HG03342 (cell line): ENCODE data around the gene EPHA3.

Experiments used
- ATAC-seq: cut with Tn5 transposase; IDR thresholded peaks from one replicate; pipeline ENCODE4 v1.9.1; 2021; ENCODE audit warnings: mild to moderate bottlenecking, moderate library complexity; ENCODE audit not compliant: unreplicated experiment

Gene EPHA3

DNA sequence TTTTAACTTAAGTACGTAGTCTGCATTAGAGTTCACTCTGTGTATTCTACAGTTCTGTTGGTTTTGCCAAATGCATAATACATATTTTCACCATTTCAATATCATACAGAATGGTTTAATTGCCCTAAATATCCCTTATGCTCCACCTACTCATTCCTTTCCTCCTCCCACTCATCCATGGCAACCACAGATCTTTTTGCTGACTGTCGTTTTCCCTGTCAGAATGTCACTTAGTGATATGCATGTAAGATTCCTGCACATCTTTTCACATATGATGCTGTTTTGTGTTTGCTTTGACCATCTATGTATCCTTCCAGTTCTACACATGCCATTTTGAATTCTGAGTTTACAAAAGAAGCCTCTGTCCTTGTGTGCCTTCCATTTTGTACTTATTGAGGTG, 36.7 kb downstream of the EPHA3 start:
- no peak for ATAC-seq

DNA sequence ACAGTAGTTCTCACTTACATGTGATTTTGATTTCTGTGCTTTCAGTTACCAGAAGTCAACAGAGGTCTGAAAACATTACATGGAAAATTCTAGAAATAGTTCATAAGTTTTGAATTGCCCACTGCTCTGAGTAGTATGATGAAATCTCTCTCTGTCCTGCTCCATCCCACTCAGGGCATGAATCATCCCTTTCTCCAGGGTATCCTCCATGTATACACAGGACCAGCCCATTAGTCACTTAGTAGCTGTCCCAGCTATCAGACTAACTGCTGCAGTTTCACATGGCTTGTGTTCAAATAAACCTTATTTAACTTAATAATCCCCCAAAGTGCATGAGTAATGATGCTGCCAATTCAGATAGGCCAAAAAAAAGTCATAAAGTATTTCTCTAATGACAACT, 38.6 kb downstream of the EPHA3 start:
- ATAC-seq = no peak

GRCh38 chr3:89154416-89154815, 47.0 kb downstream of the EPHA3 start:
- ATAC-seq = no peak

DNA sequence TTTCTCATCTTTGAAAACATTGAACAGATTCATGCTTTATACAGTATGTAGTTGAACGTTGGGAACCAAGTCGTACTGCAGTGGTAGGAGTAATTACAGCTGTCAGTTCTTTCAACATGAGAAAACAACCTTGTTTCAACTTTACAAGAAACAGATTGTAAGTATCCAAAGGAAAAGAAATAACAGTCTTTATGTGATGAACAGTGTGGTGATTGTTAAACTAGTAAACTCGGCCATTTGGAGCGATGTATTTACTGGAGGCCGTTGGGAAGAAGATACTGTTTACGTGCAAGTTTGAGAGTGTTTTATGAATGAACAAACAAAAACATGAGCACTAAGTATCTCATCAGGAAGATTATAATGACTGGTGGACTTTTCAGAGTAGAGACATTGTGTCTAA, 48.4 kb downstream of the EPHA3 start:
- ATAC-seq = no peak

DNA sequence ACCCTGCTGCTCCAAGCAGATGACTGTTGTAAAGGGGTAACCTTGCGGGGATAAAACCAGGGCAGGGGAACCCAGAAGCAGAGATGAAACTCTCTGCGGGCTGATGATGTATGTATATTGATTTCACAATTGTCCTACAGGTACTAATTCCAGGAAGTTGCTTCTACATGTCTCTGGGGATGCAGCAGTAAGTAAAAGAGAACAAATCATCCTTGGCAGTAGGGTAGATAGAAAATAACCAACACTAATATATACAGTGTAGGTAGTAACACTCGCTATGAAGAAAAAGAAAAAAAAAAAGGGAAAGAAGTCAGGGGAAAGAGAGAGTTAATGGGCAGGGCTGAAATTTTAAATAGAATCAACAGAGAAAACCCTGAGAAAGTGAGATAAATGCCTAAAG, 50.2 kb downstream of the EPHA3 start:
- ATAC-seq = no peak

DNA sequence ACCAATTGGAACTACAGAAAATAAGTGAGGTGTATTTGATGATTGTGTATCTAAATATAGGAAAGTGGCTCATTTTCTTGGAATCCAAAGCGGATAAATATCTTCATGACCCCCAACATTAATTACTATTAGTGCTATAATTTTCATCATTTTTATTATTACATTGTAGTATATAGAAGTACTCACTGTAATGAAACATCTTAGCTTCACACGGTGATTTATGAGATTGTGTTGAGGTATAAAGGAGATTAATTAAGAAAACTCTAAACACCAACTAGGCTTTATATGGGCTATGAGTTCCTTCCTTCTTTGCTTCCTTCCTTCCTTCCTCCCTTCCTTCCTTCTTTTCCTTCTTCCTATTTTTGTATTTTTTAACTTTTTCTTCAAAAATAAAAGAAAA, 52.2 kb downstream of the EPHA3 start:
- no peak for ATAC-seq

DNA sequence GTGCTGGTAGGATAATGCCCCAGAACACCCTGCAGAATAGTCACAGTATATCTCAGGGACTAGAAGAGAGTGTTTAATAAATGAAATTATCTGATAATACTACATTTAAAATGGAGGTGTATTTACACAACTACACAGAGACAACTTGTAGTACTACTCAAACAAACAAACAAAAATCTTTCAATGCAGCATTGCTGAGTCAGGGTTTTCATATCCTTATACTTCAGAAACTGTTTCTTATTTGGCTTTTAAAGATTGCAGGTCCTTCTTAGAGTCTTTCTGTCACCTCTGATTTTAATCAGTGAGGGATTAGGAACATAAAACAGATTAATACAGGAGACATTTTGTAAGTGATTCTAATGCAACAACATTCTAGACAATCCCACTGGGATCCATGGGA, 57.4 kb downstream of the EPHA3 start:
- ATAC-seq = no peak

- ATAC-seq = no peak
Measured at GRCh38 chr3:89165636-89166263, 58.3 kb downstream of the EPHA3 start.

DNA sequence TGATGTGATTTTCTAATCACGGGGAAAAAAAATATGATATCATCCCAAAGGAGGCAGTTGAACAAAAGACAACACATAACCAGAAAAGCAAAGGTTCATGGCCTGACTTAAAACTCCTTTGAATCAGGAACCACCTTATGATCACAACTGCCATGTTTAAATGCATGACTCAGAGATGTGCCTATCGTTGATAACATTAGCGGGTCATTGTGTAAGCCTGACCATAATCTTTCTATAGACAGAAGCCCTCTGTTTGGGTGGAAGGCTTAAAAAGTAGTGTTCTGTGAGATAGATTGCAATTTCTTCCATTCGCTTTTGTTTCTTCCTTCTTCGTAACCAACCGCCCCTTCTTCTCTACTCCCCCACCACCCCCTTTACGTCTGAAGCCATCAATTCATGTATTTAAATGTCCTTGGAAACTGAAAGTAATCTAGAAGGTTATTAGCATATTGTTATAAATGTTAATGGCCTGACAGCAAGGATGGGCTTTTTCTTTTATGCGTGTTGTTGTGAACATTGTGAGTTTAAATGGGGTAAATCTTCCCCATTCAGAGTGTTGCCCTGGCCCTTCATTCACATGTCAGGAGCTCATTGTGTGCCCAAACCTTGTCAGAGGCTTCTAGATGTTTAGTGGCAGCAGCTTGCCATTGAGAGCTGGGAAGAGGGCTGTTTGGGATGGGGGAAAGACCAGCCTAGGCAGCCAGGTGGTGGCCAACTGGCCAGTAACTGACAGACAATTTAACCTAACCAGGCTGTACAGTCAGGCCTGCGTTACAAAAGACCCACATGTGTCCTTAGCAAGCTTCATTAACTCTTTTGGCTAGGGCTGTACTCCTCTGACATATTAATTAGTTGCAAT, 64.5 kb downstream of the EPHA3 start:
- ATAC-seq = no peak

GRCh38 chr3:89173546-89173945, 66.1 kb downstream of the EPHA3 start:
- ATAC-seq = no peak

GRCh38 chr3:89179355-89180001, 72.1 kb downstream of the EPHA3 start:
- ATAC-seq = no peak

DNA sequence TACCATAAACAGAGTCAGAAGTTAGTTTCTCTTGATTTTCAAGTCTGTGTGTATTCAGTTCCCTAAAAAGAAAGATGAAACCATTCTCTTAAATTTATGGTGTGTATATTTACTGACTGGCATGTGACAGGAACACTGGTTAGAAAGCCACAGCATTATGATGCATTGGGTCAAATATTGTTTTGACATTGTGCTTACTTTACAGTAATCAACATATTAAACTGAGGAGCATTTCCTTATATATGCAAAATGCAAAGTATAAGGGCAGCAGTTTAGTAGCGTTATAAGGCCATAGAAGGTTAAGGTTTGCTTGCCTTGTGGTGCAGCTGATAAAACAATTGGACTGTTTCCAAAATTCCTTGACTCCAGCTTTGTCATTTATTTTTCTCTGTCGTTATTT, 72.9 kb downstream of the EPHA3 start:
- ATAC-seq = no peak

DNA sequence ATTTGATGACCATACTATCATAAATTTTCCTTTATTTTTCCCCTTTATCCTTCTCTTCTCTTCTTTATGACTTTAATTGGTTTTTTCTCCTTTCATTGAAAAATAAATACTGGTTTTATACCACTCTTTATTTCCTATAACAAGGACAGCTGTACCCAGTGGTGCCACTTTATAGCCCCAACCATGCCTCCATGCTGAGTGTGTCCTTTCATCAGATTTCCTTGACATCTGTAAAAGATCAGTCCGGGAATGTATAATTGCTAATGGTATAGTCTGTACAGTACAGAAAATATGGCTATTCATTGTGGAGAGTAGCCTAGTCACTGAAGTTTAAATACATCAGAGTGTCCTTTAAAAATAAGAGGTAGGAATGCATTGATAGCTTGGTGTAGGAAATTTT, 74.6 kb downstream of the EPHA3 start:
- no peak for ATAC-seq

DNA sequence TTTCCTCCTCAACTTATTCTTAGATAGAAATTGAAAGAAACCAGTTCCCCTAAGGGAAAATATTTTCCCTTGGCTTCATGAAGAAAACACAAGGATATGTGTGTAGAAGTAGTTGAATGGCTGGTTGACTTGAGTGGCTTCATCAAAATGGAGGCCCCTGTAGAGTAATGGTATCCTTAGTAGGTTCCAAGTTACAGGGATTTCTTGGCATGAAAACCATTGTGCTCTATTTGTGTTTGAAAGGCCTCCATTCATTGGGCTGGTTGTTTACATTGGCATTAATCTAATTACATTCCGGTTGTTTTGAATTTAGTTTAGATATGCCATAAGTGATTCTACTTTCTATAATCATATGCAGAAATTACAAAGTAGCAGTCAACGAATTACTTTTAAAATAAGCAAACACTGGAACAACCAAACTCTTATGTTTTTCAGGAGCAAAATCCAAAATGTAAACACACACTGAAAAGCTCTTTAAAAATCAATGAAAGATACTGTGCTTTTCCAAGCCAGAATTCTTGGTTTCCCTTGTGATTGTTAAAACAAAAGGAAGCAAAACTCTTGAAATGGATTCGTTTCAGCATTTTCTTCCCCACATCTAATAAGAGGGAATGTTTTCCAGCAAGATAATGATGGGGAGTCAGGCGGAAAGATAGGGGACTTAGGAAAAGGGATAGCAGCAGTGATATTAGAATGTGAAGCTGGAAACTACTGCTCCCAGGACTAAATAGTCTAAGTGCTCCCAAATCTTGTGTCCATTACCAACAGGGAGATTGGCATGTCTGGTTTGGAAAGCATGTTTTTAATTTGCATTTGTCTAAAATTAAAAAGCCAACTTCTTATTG, 77.0 kb downstream of the EPHA3 start:
- ATAC-seq = no peak

GRCh38 chr3:89186456-89186855, 79.0 kb downstream of the EPHA3 start:
- ATAC-seq = no peak

- no peak for ATAC-seq
Measured at GRCh38 chr3:89198591-89198990, 91.2 kb downstream of the EPHA3 start.

DNA sequence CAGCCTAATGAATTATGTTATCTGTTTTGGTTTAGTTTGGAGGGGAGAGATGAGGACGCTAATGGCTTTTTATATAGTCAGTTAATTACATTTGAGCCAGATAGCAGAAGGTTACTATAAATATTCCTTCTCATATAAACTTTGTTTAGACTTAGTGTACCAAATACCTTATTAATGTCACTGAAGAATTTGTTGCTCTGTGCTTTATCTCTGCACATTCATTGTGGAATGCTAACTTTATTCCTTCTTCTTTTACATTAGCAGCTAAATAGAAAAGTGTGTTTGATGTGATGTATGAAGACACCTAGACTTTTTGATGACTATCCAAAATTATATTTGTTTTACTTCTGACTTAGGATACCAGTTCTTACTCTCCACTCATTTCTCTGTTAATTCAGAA, 105.2 kb downstream of the EPHA3 start:
- no peak for ATAC-seq

- no peak for ATAC-seq
Measured at GRCh38 chr3:89216016-89216739, 108.8 kb downstream of the EPHA3 start.

DNA sequence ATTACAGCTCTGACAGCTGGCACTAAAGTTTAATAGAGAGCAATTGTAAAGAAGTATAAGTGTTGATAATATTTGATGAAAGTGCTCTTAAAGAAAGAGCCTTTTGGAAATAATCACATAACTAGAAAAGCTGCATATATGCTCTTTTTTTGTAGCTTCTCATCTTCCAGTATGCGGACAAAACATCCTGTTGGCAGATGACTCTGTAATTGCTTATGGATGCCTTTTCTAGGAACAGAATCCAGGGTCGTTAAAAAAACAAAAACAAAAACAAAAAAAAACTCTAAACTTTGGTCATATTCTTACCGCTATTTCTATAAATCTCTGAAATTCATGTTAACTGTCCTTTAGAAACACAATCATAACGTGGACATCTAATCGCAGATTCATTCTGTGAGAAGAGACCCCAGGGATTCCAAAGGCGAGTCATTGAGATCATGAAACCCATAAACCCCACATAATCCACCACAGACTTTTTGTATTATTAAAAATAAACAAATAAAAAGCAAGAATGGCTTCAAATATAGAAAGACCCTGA, 109.8 kb downstream of the EPHA3 start:
- ATAC-seq = no peak

GRCh38 chr3:89221924-89222323, 114.5 kb downstream of the EPHA3 start:
- ATAC-seq = no peak
